Gastroesophageal sphincter (tissue), 4 donors: Measurements from ENCODE around the gene GDPD5. TPM values are rescaled to one million over a fixed set of nuclear protein-coding genes. Genes with fewer than 3 reads are reported as not detected.

Experiments
- ATAC-seq: fragments of 150-250 bp; one replicate; pipeline ENCODE4 v1.9.1; 2016; ENCODE audit warnings: mild to moderate bottlenecking, moderate library complexity
- H3K27ac ChIP-seq, 4 donors: fragments of 200-600 bp; sonication (generic) in 3 of 4; 1 replicate in 3 of 4; 2 replicates in 1 of 4; pipeline ENCODE4 v1.5.1; 2016 to 2019
- H3K27me3 ChIP-seq: fragments of 200-600 bp; sonication (generic); one replicate; pipeline ENCODE4 v1.5.1; 2019
- H3K36me3 ChIP-seq, 2 donors: fragments of 200-600 bp; sonication (generic); one replicate each; pipeline ENCODE4 v1.5.1; 2019; ENCODE audit warnings: control low read depth in 1 of 2
- H3K4me1 ChIP-seq, 3 donors: fragments of 200-600 bp; sonication (generic); 1 replicate in 2 of 3; 2 replicates in 1 of 3; pipeline ENCODE4 v1.5.1; 2016 to 2019; ENCODE audit warnings: control low read depth in 2 of 3
- H3K4me3 ChIP-seq, 2 donors: fragments of 200-600 bp; sonication (generic); one replicate each; pipeline ENCODE4 v1.5.1; 2019; ENCODE audit warnings: mild to moderate bottlenecking in 1 of 2, moderate library complexity in 1 of 2
- H3K9me3 ChIP-seq, 3 donors: fragments of 200-600 bp; sonication (generic); one replicate each; pipeline ENCODE4 v1.5.1; 2017 to 2019; ENCODE audit warnings: control low read depth in 2 of 3
- CTCF ChIP-seq, 4 experiments: fragments of 200-600 bp in 2 of 4; fragments of 450-650 bp in 2 of 4; sonication (generic) in 1 of 4; IDR thresholded peaks; one replicate each; pipeline ENCODE4 v1.5.1; 2017 to 2019; ENCODE audit warnings: antibody characterized with exemption in 4 of 4, mild to moderate bottlenecking in 2 of 4, moderate library complexity in 2 of 4
- EP300 ChIP-seq: sonication (generic); formaldehyde crosslinking; IDR thresholded peaks from one replicate; pipeline ENCODE4 v1.6.1; 2017; ENCODE audit warnings: antibody characterized with exemption, mild to moderate bottlenecking
- POLR2A ChIP-seq, 2 donors: fragments of 450-650 bp; IDR thresholded peaks; one replicate each; pipeline ENCODE4 v1.6.1; 2017; ENCODE audit warnings: antibody characterized with exemption in 2 of 2, mild to moderate bottlenecking in 2 of 2, moderate library complexity in 1 of 2
- POLR2AphosphoS5 ChIP-seq: sonication (generic); formaldehyde crosslinking; IDR thresholded peaks from one replicate; pipeline ENCODE4 v1.6.1; 2017; ENCODE audit warnings: antibody characterized with exemption
- WGBS, 2 donors: methylation state at CpG; one replicate each; pipeline ENCODE4 v1.1.5; 2018; ENCODE audit warnings: low coverage in 1 of 2; 5-methylcytosine and 5-hydroxymethylcytosine counted together
- total RNA-seq, 4 donors: library from RNA; depleted of rRNA; stranded (reverse); fragments of >200 nt; gene quantifications; one replicate each; pipeline ENCODE4 v1.1.0, GENCODE V29; 2016

Gene GDPD5
- total RNA-seq, 4 donors from 2014 or later: 3.8 to 9.3 (median 6.4) TPM

DNA sequence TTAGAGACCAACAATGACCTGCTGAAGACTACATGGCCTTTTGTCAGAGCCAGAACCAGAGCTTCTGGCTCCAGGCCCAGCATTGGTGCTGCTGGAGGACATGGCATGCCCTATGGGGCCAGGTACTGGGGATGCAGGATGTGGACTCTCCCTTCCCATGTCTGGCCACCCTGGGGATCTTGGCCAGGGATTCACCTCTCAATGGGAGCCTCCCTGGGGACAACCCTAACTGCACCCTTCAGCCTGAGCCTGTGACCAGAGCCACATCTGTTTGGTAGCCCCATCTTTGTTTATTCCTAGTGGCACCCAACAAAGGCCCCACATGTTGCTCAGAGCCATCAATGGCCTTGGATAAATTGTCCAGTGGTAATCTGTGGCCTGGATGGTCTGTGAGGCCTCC is 98.6 kb downstream of the GDPD5 start:
- no peak overlapping the region for H3K27ac ChIP-seq

GRCh38 chr11:75426720-75427086 is 99.0 kb downstream of the GDPD5 start:
- WGBS, 2 donors: 93 to 100% methylated on average over 2 to 5 of the region's 5 CpGs

More for the DNA sequence above, 98.6 kb downstream of the GDPD5 start:
- no peak overlapping the region for H3K4me3 ChIP-seq
- no peak for ATAC-seq
- peaks cover 40% of the 10 kb centered on the region for H3K27me3 ChIP-seq
- peaks cover 0 to 24% of the 10 kb centered on the region in 2 donors for H3K36me3 ChIP-seq
- peaks cover 0 to 41% (median 9%) of the 10 kb centered on the region in 3 donors for H3K4me1 ChIP-seq
- TF ChIP-seq EP300: no peak
- no peak for TF ChIP-seq POLR2AphosphoS5
- no peak for TF ChIP-seq CTCF (IDR thresholded peaks at IDR 0.05)
- TF ChIP-seq POLR2A (IDR thresholded peaks at IDR 0.05): no peak
- peaks cover 0 to 8% (median 0%) of the 10 kb centered on the region in 3 donors for H3K9me3 ChIP-seq

GRCh38 chr11:75425422-75425821 is 100.3 kb downstream of the GDPD5 start:
- WGBS, 2 donors: 77% methylated on average over 3 of the region's 29 CpGs; no CpG with 5 or more reads in 1 of the 2 donors
- Histone ChIP-seq H3K27me3 (peaks cover 22% of the 10 kb centered on the region), H3K27ac (no peak overlapping the region), H3K36me3 (peaks cover 0 to 28% of the 10 kb centered on the region in 2 donors), H3K4me1 (peaks cover 0 to 33% (median 7%) of the 10 kb centered on the region in 3 donors), H3K4me3 (no peak overlapping the region), H3K9me3 (peaks cover 0 to 8% (median 0%) of the 10 kb centered on the region in 3 donors)
- TF ChIP-seq POLR2A (IDR thresholded peaks at IDR 0.05): no peak
- no peak for TF ChIP-seq EP300
- no peak for TF ChIP-seq POLR2AphosphoS5
- TF ChIP-seq CTCF (IDR thresholded peaks at IDR 0.05): no peak
- ATAC-seq: no peak

More at GRCh38 chr11:75426720-75427086, 99.0 kb downstream of the GDPD5 start:
- ATAC-seq: no peak
- peaks cover 0 to 8% (median 0%) of the 10 kb centered on the region in 3 donors for H3K9me3 ChIP-seq
- H3K36me3 ChIP-seq: peaks cover 0 to 28% of the 10 kb centered on the region in 2 donors
- no peak overlapping the region for H3K4me3 ChIP-seq
- TF ChIP-seq POLR2A (IDR thresholded peaks at IDR 0.05) (no peak), POLR2AphosphoS5 (no peak)
- no peak overlapping the region for H3K27ac ChIP-seq
- H3K27me3 ChIP-seq: peaks cover 35% of the 10 kb centered on the region
- H3K4me1 ChIP-seq: peaks cover 0 to 41% (median 9%) of the 10 kb centered on the region in 3 donors

DNA sequence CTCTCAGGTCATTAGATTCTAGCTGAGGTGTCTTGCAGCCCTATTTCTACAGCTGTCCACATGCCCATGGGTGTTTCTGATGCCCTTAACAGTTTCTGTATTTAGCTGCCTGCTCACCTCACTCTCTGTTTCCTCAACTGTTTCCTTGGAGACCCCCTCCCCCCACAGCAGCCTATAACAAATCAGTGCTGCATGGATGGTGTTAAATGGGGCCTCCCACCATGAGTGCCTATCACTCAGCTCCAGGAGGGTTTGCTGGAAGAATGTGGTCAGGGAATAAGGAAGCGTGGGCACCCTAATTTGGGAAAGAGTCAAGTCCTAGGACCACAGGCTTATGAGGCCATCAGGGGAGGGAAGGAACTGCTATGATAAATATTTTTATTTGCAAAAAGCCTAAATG is 101.3 kb downstream of the GDPD5 start:
- H3K27me3 ChIP-seq: peaks cover 12% of the 10 kb centered on the region
- peaks cover 0 to 3% (median 0%) of the 10 kb centered on the region in 3 donors for H3K9me3 ChIP-seq
- no peak overlapping the region for H3K4me3 ChIP-seq
- 100% methylated on average over 1 of the region's 1 CpG for WGBS, 2 donors
- ATAC-seq: no peak
- TF ChIP-seq EP300 (no peak), POLR2A (IDR thresholded peaks at IDR 0.05) (no peak), CTCF (IDR thresholded peaks at IDR 0.05) (no peak), POLR2AphosphoS5 (no peak)
- H3K27ac ChIP-seq: no peak overlapping the region
- H3K36me3 ChIP-seq: peaks cover 0 to 28% of the 10 kb centered on the region in 2 donors
- H3K4me1 ChIP-seq: peaks cover 0 to 26% (median under 1%) of the 10 kb centered on the region in 3 donors

- no peak for ATAC-seq
- no peaks in the 10 kb centered on the region for H3K9me3 ChIP-seq
- H3K27me3 ChIP-seq: peaks cover 5% of the 10 kb centered on the region
- 45 to 75% methylated on average over 1 to 2 of the region's 9 CpGs for WGBS, 2 donors
- no peak overlapping the region for H3K27ac ChIP-seq
- H3K4me1 ChIP-seq: peaks cover 0 to 26% (median 0%) of the 10 kb centered on the region in 3 donors
- no peak overlapping the region for H3K4me3 ChIP-seq
- H3K36me3 ChIP-seq: peaks cover 0 to 28% of the 10 kb centered on the region in 2 donors
- TF ChIP-seq POLR2A (IDR thresholded peaks at IDR 0.05) (no peak), POLR2AphosphoS5 (no peak), EP300 (no peak), CTCF (IDR thresholded peaks at IDR 0.05) (no peak)
These were observed 102.0 kb downstream of the GDPD5 start for GRCh38 chr11:75423721-75424120.
